HG02885 (cell line): Measurements from ENCODE around the gene ZW10.
"Not testable (repeated sequence)": the region's sequence is repeated elsewhere in the genome, so short reads cannot be mapped to it uniquely, and the experiment has no call there.

Source experiments
- ATAC-seq: cut with Tn5 transposase; IDR thresholded peaks from one replicate; pipeline ENCODE4 v1.9.1; 2021; ENCODE audit warnings: mild to moderate bottlenecking; ENCODE audit not compliant: unreplicated experiment, poor library complexity

Gene ZW10

DNA sequence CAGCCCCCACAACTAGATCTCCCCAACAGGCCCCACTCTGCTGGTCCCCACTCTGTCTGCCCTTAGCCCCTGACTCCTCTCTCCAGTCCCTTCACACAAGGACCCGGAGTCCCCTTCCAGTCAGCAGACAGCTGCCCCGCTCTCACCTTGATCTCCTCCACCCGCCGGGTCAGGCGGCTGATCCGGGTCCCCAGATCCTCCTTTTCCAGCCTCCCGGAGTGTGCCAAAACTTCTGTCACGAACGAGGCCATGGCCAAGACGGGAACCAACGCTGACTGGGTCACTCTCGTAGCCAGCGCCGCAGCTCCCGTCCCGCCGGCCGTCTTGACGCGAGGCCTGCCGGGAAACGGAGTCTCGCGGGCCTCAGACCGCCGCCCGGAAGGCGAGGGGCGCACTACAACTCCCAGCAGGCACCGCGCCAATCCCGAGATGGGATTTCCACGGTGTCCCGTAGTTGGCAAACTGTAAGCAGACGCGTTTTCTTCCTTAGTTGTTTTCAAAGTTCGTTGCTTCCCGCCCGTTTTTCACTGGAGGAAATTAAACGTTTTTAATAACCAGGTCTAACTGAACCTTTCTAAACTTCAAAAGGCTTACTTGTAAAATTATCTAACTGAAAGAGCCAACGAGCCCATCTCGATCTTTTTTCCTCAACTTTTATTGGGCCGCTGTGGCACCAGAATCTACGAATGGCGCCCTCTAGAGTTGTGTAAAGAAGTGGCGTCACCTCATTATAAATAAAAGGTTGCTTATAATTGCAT lies at the start of gene ZW10:
ZW10 (minus strand) TSS at position 277 of the 758 bp plus-strand sequence; CDS start at position 251, 26 bp downstream.
- peak; percentile 99 for ATAC-seq

DNA sequence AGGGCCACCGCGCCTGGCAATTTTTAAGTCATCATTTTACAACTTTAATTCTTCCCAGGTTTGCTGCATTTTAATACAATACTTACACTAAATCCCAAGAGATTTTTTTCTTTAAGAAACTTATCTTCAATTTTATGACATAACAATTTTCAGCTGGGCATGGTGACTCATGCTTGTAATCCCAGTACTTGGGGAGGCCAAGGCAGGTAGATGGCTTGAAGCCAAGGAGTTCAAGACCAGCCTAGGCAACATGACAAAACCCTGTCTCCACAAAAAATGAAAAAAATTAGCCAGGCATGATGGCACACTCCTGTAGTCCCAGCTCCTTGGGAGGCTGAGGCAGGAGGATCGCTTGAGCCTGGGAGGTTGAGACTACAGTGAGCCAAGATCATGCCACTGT lies 44.9 kb upstream of the ZW10 start:
- ATAC-seq = no peak

DNA sequence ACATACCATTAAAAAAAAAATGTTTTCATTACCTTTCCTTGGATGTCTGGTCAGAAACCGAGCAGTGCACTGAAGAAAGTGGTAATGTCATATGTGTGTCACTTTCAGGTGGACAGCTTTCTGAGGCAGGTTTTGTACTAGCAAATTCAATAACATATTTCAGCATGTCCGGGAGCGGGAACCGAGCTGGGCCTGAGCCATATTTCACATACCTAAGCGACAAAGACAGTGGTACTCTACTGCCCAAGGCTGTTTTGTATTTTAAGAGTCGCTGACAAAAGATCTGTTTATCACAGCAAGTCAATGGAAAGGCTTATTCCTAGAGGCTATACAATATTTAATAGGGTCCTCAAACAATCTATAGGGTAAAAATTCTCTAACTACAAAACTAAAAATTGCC lies 44.1 kb upstream of the ZW10 start:
- no peak for ATAC-seq

- ATAC-seq = no peak
Measured at GRCh38 chr11:113817162-113817561, 43.7 kb upstream of the ZW10 start.

GRCh38 chr11:113814181-113814580 lies 40.7 kb upstream of the ZW10 start:
- ATAC-seq = no peak

- ATAC-seq = no peak
Measured at GRCh38 chr11:113808931-113809330, 35.4 kb upstream of the ZW10 start.

DNA sequence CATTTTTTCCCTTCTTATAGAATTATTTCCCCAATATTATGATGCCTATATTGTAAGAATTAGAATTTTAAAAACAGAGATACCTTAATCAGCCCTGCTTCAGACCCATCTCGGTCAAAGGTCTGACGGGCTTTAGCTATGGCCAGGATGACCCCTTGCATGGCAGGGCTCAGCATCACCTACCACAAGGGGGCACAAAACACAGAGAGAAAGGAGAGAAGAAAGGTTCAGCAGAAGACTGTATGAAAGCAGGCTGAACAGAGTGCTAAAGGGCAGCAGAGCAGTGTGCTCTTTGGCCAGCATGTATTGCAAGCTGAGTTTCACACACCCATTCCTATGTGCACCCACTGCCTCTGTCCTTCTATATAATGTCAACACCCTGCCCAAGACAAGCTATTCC lies 32.9 kb upstream of the ZW10 start:
- no peak for ATAC-seq

DNA sequence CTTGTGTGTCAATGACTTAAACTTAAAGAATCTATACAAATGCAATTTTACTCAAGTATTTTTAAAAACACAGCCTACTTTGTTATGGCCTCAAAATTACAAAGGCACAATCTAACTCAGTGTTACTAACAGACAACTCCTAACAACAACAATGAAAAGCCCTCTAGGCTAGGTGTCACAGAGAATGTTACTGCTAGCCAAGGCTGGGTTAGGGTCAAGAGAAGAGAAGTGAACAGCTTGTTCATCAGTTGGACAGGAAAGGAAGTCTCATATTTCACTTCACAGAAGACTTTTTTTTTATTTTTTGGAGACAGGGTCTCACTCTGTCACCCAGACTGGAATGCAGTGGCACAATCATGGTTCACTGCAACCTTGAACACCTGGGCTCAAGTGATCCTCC lies 32.1 kb upstream of the ZW10 start:
- ATAC-seq = no peak

GRCh38 chr11:113802621-113803020 lies 29.1 kb upstream of the ZW10 start:
- no peak for ATAC-seq

- ATAC-seq = no peak
Measured at GRCh38 chr11:113796663-113797259, 23.3 kb upstream of the ZW10 start.

DNA sequence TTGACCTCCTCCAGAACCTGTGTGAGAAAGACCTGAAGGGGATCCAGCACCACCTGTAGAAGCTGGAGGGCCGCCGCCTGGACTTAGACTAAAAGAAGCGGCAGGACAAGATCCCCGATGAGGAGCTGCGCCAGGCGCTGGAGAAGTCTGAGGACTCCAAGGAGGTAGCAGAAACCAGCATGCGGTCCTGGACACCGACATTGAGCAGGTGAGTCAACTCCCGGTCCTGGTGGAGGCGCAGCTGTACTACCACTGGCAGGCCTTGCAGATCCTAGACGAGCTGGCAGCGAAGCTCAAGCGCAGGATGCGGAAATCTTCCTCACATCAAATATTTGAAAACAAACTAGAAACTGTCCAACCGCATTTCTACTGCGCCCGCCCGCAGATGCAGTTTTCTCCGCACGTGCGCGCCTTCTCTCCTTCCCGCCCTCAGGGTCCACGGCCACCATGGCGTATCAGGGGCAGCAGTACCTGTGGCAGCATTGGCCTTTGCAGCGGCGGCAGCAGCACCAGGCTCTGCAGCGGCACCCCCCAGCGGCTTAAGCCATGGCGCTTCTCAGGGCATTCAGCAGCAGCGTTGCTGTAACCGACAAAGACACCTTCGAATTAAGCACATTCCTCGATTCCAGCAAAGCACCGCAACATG lies 16.3 kb upstream of the ZW10 start:
- no peak for ATAC-seq

GRCh38 chr11:113789016-113789415 lies 15.5 kb upstream of the ZW10 start:
- not testable (repeated sequence) for ATAC-seq

- no peak for ATAC-seq
Measured at GRCh38 chr11:113782134-113782533, 8.6 kb upstream of the ZW10 start.

- no peak for ATAC-seq
Measured at GRCh38 chr11:113781682-113782081, 8.2 kb upstream of the ZW10 start.

- no peak for ATAC-seq
Measured at GRCh38 chr11:113779496-113779895, 6.0 kb upstream of the ZW10 start, which contains the start of gene CLDN25. Gene CLDN25 (plus strand): TSS chr11:113779796. CDS start chr11:113779796, 0 bp downstream.

GRCh38 chr11:113778111-113778910 lies 4.8 kb upstream of the ZW10 start:
- no peak for ATAC-seq

DNA sequence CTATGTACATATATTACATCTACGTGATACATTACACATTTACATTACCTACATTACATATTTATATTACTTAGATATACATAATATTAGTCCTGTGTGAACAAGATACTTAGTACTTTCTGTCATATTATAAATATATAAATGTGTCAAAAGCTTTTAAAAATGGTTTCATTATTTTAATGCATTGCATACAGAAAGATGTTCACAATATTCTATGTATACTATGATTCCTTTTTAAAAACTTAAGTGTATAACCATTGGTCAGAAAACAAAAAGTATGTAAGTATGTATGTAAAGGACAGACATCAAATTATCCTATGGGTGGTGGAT lies 647 bp upstream of the ZW10 start:
- no peak for ATAC-seq

DNA sequence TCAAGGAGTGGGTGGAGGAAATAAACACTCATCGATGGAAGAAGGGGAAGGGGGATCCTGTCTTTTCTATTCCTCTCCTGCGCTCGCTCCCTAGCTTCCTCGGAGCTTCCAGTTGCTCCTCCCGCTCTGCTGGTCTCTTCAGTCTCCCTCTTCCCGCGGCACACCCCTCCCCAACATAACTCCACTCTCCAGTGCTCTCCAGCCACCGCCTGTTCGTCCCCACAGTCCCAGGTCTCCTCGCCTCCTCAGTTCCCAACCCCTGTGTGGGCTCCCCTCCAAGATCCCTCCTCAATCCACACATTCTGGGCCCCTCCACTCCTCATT lies 438 bp downstream of the ZW10 start:
- no peak for ATAC-seq

- no peak for ATAC-seq
Measured at GRCh38 chr11:113771964-113772363, 1.5 kb downstream of the ZW10 start.

DNA sequence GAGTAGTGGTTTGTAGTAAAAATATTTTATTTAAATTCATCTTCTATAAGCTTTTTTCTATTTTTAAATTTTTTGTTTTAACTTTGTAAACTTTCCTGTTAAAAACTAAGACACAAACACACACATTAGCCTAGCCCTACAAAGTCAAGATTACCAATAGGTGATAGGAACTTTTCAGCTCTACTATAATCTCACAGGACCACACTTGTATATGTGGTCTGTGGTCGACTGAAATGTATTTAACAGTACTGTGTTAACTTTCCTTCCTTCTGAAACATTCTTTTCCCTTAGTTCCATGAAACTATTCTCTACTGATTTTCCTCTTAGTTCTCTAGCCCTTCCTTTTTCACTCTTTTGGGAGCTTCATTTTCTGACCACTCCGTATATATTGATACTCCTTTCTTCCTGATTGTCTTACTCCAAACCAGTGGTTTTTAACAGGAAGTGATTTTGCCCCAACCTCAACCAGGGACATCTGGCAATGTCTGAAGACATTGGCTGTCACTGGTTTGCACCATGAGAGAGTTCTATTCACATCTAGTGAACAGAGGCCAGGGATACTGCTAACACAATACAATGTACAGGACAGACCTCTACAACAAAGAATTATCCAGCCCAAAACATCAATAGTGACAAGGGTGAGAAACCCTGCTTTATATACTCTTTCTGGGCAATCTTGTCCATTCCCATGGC lies 8.8 kb downstream of the ZW10 start:
- ATAC-seq = no peak
